ENCODE data around the gene SERPINF2.
"Not testable (repeated sequence)": the region's sequence is repeated elsewhere in the genome, so short reads cannot be mapped to it uniquely, and the experiment has no call there.

SERPINF2 gene

GRCh38 chr17:1789936-1790335, 47.3 kb downstream of the SERPINF2 start:
- no peak for DNase-seq (ENCODE audit: low spot score)

- no peak for DNase-seq (ENCODE audit: low spot score)
Observed at GRCh38 chr17:1792495-1793446, 50.1 kb downstream of the SERPINF2 start.

- no peak for DNase-seq (ENCODE audit: low spot score)
Observed at GRCh38 chr17:1793447-1793806, 50.8 kb downstream of the SERPINF2 start.

GRCh38 chr17:1796800-1797199, 54.1 kb downstream of the SERPINF2 start:
- DNase-seq (ENCODE audit: low spot score) = no peak

- DNase-seq (ENCODE audit: low spot score) = no peak
Observed at GRCh38 chr17:1797323-1797722, 54.7 kb downstream of the SERPINF2 start.

- DNase-seq (ENCODE audit: low spot score) = not testable (repeated sequence)
Observed at GRCh38 chr17:1797846-1798245, 55.2 kb downstream of the SERPINF2 start.

- no peak for DNase-seq (ENCODE audit: low spot score)
Observed at GRCh38 chr17:1800240-1800639, 57.6 kb downstream of the SERPINF2 start.

- DNase-seq (ENCODE audit: low spot score) = no peak
Observed at GRCh38 chr17:1800712-1801111, 58.0 kb downstream of the SERPINF2 start.

- no peak for DNase-seq (ENCODE audit: low spot score)
Observed at GRCh38 chr17:1802429-1802828, 59.8 kb downstream of the SERPINF2 start.

GRCh38 chr17:1803280-1803679, 60.6 kb downstream of the SERPINF2 start:
- DNase-seq (ENCODE audit: low spot score) = no peak
